Muscle of leg (tissue), 11 donors: ENCODE data around the gene NCR2. TPM values are rescaled to one million over a fixed set of nuclear protein-coding genes. Genes with fewer than 3 reads are reported as not detected.
A peak's percentile ranks its signal among the peaks of the same experiment; 100 is the strongest.

Experiments used
- DNase-seq: peaks from one replicate; pipeline ENCODE4 v3.0.0; 2013
- H3K27ac ChIP-seq: one replicate; pipeline ENCODE4 v1.5.1; 2013; ENCODE audit warnings: mild to moderate bottlenecking, low read length, control low read depth
- H3K27me3 ChIP-seq: one replicate; pipeline ENCODE4 v1.6.1; 2013; ENCODE audit warnings: low read length; ENCODE audit not compliant: control insufficient read depth, insufficient read depth
- H3K36me3 ChIP-seq: one replicate; pipeline ENCODE4 v1.6.1; 2013; ENCODE audit warnings: low read length; ENCODE audit not compliant: control insufficient read depth, insufficient read depth
- H3K4me1 ChIP-seq: one replicate; pipeline ENCODE4 v1.6.1; 2013; ENCODE audit warnings: low read length; ENCODE audit not compliant: control insufficient read depth, insufficient read depth
- H3K4me3 ChIP-seq: one replicate; pipeline ENCODE4 v1.5.1; 2013; ENCODE audit warnings: low read length, control low read depth
- H3K9me3 ChIP-seq: replicated peaks from 2 replicates; pipeline ENCODE4 v1.6.1; 2013; ENCODE audit warnings: low read depth, low read length; ENCODE audit not compliant: control insufficient read depth
- WGBS: methylation state at CpG from one replicate; pipeline ENCODE4 v1.1.5; 2013; ENCODE audit warnings: missing lambda C conversion rate; ENCODE audit not compliant: insufficient coverage; 5-methylcytosine and 5-hydroxymethylcytosine counted together
- polyA plus RNA-seq, 8 donors: library from polyadenylated mRNA; unstranded; fragments of 120-200 nt; gene quantifications; one replicate each; pipeline versions ENCODE4 v1.2.1 to v1.2.3, GENCODE V29; 2013; ENCODE audit warnings: inconsistent platforms in 1 of 8, low replicate concordance in 1 of 8; ENCODE audit not compliant: insufficient read length in 8 of 8, insufficient read depth in 1 of 8
- total RNA-seq: library from RNA; stranded (reverse); fragments of 120-200 nt; gene quantifications from one replicate; pipeline ENCODE4 v1.2.4, GENCODE V29; 2013

The NCR2 gene
- total and polyA plus RNA-seq, 9 donors = not detected

GRCh38 chr6:41302638-41303037, 32.8 kb upstream of the NCR2 start:
- no peaks in the 10 kb centered on the region for H3K9me3 ChIP-seq
- no peak for DNase-seq
- H3K27me3 ChIP-seq = peaks cover 7% of the 10 kb centered on the region
- no peak overlapping the region for H3K27ac ChIP-seq
- no peaks in the 10 kb centered on the region for H3K36me3 ChIP-seq
- 96% methylated on average over 4 of the region's 5 CpGs for WGBS
- no peaks in the 10 kb centered on the region for H3K4me1 ChIP-seq
- H3K4me3 ChIP-seq = no peak overlapping the region

DNA sequence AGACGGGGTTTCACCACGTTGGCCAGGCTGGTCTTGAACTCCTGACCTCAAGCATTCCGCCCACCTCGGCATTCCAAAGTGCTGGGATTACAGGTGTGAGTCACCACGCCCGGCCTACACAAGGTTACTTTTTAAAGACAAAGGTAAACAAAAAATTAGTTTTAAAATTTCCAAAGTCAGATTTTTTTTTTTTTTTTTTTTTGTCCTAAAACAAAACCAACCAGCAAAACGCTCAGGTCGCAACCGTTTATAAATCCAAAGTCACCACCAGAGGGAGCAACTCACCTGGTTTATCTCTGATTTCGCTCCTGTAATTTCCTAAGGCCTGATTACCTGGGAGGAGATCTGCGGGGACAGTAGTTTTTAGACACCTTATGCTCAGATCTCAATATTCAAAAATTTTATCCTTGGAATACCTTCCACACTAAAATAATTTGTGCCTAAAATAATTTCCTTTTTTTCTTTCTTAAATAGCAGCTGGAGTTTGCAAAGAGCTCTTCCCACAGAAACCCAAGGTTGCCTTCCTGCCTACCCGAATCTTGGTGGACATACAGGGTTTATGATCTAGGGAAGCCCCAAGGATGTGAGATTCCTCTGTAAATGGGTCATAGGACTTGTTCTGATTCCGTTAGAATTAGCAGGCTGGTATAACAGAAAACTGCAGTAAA, 29.1 kb upstream of the NCR2 start:
- Histone ChIP-seq H3K4me3 (no peak overlapping the region), H3K27me3 (peaks cover 7% of the 10 kb centered on the region), H3K4me1 (no peaks in the 10 kb centered on the region), H3K9me3 (no peaks in the 10 kb centered on the region), H3K36me3 (no peaks in the 10 kb centered on the region), H3K27ac (no peak overlapping the region)
- no CpG with 5 or more reads among the region's 13 CpGs for WGBS
- peak; percentile 69 for DNase-seq

DNA sequence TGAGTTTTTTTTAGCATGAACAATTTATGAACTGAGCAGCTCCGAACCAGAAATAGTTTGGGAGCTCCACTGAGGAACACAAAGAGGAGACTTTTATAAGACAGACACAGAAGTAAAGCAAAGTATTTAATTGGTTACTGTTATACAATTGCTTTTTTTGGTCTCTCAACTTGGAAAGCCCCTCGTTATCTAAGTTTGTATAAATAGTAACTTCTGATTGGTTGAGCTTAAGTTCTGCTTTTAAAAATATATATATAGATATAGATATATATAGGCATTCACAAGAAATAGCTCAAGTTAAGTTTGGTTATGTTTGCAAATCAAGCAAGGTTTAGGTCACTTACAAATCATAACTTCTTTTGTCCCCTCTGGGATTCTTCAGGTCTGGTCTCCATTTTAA, 20.2 kb upstream of the NCR2 start:
- peak overlapping the region; percentile 15 for H3K27ac ChIP-seq
- H3K27me3 ChIP-seq = peaks cover 21% of the 10 kb centered on the region
- H3K36me3 ChIP-seq = no peaks in the 10 kb centered on the region
- H3K4me3 ChIP-seq = no peak overlapping the region
- no peaks in the 10 kb centered on the region for H3K9me3 ChIP-seq
- WGBS = 75% methylated on average over 1 of the region's 2 CpGs
- DNase-seq = no peak
- H3K4me1 ChIP-seq = peaks cover 9% of the 10 kb centered on the region

DNA sequence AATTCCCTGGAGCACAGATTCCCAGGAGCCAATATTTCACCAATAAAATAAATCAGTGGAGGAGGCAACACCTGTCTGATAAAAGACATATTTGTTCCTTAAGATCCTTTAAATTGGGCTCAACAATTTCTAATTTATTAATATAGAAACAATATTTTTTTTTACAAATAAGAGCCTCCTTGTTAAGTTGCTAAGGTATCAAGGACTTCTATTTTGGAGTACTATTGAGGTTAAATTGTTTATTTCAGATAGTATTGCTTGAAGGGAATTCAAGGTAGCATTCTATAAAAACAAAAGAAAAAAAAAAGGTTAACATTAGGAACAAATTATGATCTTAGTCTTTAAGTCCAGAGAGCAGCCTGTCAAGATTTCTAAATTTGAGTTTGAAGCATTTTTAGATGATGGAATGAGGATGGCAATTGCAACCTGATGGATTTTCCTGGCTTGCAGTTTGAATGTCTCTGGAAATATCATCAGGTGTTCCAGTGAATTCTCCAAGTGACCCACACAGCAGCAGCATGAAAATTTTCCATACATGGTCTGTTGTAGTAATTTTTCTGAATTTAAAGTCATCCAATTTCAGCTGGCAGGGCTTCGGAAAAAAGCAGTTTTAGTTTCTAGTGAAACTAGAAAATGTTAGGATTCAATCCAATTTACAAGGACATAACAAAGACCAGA, 19.3 kb upstream of the NCR2 start:
- H3K4me3 ChIP-seq = no peak overlapping the region
- no peaks in the 10 kb centered on the region for H3K9me3 ChIP-seq
- WGBS = no CpG with 5 or more reads among the region's 1 CpG
- H3K27me3 ChIP-seq = peaks cover 21% of the 10 kb centered on the region
- H3K4me1 ChIP-seq = peaks cover 9% of the 10 kb centered on the region
- no peak overlapping the region for H3K27ac ChIP-seq
- peak; percentile 90 for DNase-seq
- no peaks in the 10 kb centered on the region for H3K36me3 ChIP-seq

DNA sequence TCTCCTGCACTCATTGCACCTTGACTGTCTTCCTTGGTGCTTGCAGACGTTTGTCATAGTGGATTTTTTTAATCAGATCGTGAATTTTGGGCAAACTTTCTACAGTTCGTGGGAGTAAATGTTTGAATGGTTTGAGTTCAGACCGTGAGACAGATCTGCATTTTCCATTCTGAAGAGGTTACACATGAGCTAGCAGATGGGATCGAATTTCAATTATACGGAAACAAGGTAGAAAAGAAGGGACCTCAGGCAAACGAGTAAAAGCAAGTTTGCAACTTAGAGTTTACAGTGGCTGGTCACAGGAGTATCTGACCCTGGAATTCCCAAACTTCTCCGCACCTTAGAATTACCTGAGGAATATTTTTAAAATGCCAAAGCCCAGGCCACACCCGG, 17.2 kb upstream of the NCR2 start:
- Histone ChIP-seq H3K27ac (no peak overlapping the region), H3K9me3 (no peaks in the 10 kb centered on the region), H3K4me3 (no peak overlapping the region), H3K27me3 (peaks cover 21% of the 10 kb centered on the region), H3K36me3 (no peaks in the 10 kb centered on the region), H3K4me1 (peaks cover 9% of the 10 kb centered on the region)
- peak; percentile 29 for DNase-seq
- 19% methylated on average over 6 of the region's 9 CpGs for WGBS

DNA sequence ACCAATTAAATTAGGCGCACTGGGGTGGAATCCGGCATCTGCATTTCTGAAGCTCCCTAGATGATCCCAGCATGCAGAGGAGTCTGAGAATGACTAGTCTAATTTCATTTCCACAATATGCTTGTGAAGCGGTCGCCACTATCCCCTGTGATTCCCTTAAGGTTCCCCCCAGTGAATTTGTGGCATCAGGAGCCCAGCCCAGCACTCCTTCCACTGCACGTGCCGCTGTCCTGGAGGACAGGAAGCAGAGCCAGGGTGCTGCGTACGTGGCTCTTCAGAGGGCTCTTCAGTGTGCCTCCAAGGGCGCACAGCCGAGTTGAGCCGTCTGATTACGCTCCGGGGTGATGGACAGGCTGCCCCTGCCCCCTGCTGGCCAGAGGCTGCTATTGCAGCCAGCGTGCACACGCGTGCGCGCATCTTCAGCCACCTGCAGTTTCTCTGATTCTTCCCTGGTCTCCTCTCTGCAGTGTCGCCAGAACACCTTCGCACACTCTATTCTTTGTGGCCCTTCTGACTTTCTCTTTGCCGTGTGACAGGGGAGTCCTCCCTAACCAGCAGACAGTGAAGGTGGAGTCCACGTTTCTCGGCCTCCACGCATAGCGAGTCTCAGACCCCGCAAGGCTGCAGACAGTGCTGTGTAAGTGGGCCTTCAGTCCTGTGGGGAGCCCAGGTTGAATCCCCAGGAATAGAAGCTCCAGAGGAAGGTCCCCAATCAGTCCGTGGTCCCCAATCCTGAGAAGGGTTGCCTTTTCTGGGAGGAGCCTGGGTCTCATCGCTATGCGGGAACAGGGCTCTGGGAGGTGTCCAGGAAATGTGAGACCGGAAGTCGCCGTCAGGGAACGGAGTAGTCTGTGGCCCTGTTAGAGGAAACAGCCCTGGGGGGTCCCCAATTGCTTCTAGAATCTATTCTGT, 16.5 kb upstream of the NCR2 start:
- Histone ChIP-seq H3K27ac (peak overlapping the region; percentile 20), H3K4me1 (peaks cover 9% of the 10 kb centered on the region), H3K9me3 (no peaks in the 10 kb centered on the region), H3K36me3 (no peaks in the 10 kb centered on the region), H3K27me3 (peaks cover 16% of the 10 kb centered on the region), H3K4me3 (peak overlapping the region; percentile 30)
- 14% methylated on average over 28 of the region's 33 CpGs for WGBS
- peak; percentile 84 for DNase-seq

DNA sequence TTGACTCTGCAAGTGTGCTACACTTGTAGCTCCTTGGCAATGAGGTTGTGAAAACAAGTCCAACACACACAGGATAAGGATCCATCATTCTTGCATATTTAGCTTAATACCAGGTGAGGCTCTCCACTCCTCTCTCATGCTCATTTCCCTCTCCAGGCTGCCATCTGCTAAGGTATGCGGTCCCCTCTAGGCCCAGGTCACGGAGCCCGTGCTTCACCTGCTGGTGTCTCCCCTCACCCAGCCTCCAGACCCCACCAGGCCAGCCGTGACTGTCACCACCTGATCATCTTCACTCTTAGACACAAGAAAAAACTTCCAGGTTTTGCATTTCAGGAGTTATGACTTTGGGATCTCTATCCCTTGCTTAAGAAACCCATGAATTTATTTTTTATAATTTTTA, 14.2 kb upstream of the NCR2 start:
- H3K27ac ChIP-seq = no peak overlapping the region
- H3K27me3 ChIP-seq = peaks cover 25% of the 10 kb centered on the region
- peaks cover 9% of the 10 kb centered on the region for H3K4me1 ChIP-seq
- no peaks in the 10 kb centered on the region for H3K9me3 ChIP-seq
- 90% methylated on average over 3 of the region's 4 CpGs for WGBS
- H3K36me3 ChIP-seq = no peaks in the 10 kb centered on the region
- DNase-seq = no peak
- no peak overlapping the region for H3K4me3 ChIP-seq

GRCh38 chr6:41325446-41326066, 9.9 kb upstream of the NCR2 start:
- no CpG with 5 or more reads among the region's 4 CpGs for WGBS
- Histone ChIP-seq H3K9me3 (no peaks in the 10 kb centered on the region), H3K4me1 (no peaks in the 10 kb centered on the region), H3K27ac (no peak overlapping the region), H3K36me3 (no peaks in the 10 kb centered on the region), H3K4me3 (no peak overlapping the region), H3K27me3 (peaks cover 21% of the 10 kb centered on the region)
- DNase-seq = no peak

- WGBS = 50% methylated on average over 5 of the region's 9 CpGs
- peaks cover 21% of the 10 kb centered on the region for H3K27me3 ChIP-seq
Measured at GRCh38 chr6:41326092-41326491, 9.3 kb upstream of the NCR2 start.

GRCh38 chr6:41327177-41327576, 8.2 kb upstream of the NCR2 start:
- Histone ChIP-seq H3K4me3 (no peak overlapping the region), H3K4me1 (no peaks in the 10 kb centered on the region), H3K36me3 (no peaks in the 10 kb centered on the region), H3K9me3 (no peaks in the 10 kb centered on the region), H3K27me3 (peaks cover 19% of the 10 kb centered on the region), H3K27ac (no peak overlapping the region)
- no peak for DNase-seq
- no CpG with 5 or more reads among the region's 2 CpGs for WGBS

More at GRCh38 chr6:41326092-41326491, 9.3 kb upstream of the NCR2 start:
- Histone ChIP-seq H3K36me3 (no peaks in the 10 kb centered on the region), H3K9me3 (no peaks in the 10 kb centered on the region), H3K4me1 (no peaks in the 10 kb centered on the region), H3K4me3 (no peak overlapping the region), H3K27ac (no peak overlapping the region)
- no peak for DNase-seq
